Measurements from ENCODE around the gene VEGFC. TPM values are rescaled to one million over a fixed set of nuclear protein-coding genes. Genes with fewer than 3 reads are reported as not detected.

Gene VEGFC
- total and polyA plus RNA-seq, 12 donors: 5.4 to 14.4 (median 8.7) TPM

GRCh38 chr4:176767183-176767582 is 25.5 kb downstream of the VEGFC start:
- H3K4me3 ChIP-seq: no peak overlapping the region
- peaks cover 0 to 15% (median 0%) of the 10 kb centered on the region in 11 donors for H3K9me3 ChIP-seq
- DNase-seq (no peak), ATAC-seq (peak in 2 of 8 donors; percentile 33 to 50)
- H3K4me1 ChIP-seq: peaks cover 0 to 18% (median 0%) of the 10 kb centered on the region in 9 donors
- intact Hi-C loops (cut with DNase I): no loop called here
- no peak overlapping the region for H3K27ac ChIP-seq
- no peaks in the 10 kb centered on the region for H3K36me3 ChIP-seq
- 90 to 98% methylated on average over 1 of the region's 1 CpG for WGBS, 2 donors
- no peaks in the 10 kb centered on the region for H3K27me3 ChIP-seq
- TF ChIP-seq CTCF (IDR thresholded peaks at IDR 0.05): no peak

DNA sequence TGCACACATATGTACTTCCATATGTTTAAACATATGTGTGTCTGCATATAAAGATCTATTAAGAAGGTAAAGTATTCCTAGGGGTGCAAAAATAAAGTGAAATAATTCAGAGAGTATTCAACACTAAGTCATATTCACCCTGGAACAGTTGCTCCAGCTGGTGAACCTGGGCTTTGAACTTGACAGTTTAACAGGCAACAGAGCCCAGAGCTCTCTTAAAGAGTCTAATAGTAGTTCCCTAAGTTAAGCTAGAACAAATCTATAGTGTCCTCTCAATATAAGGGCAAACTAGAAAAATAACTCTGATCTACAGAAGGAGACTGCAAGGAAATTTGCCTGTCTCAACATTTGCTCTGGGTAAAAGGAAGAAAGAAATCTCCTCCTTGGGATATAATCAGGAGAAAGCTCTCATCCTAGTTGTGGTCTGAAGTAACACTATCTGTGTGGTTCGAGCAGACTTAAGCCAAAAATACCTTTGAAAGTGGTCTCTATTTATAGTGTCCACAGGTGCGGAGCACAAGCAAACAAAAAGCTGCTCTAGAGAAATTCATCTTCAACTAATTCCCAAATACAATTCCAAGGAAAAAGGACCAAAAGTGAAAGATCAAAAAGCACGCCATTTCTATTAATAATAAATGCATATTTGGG is 29.9 kb downstream of the VEGFC start:
- Histone ChIP-seq H3K27ac (no peak overlapping the region), H3K36me3 (no peaks in the 10 kb centered on the region), H3K27me3 (no peaks in the 10 kb centered on the region), H3K9me3 (peaks cover 0 to 15% (median 0%) of the 10 kb centered on the region in 11 donors), H3K4me1 (peaks cover 0 to 14% (median 0%) of the 10 kb centered on the region in 9 donors), H3K4me3 (no peak overlapping the region)
- 66 to 73% methylated on average over 3 of the region's 3 CpGs for WGBS, 2 donors
- TF ChIP-seq CTCF (IDR thresholded peaks at IDR 0.05): no peak
- DNase-seq (no peak), ATAC-seq (no peak)
- intact Hi-C loops (cut with DNase I): no loop called here

GRCh38 chr4:176761872-176762271 is 30.9 kb downstream of the VEGFC start:
- no peak for TF ChIP-seq CTCF (IDR thresholded peaks at IDR 0.05)
- no peak for DNase-seq
- 92 to 96% methylated on average over 3 of the region's 3 CpGs for WGBS, 2 donors
- Histone ChIP-seq H3K4me1 (peaks cover 0 to 14% (median 0%) of the 10 kb centered on the region in 9 donors), H3K27me3 (no peaks in the 10 kb centered on the region), H3K27ac (no peak overlapping the region), H3K36me3 (no peaks in the 10 kb centered on the region), H3K4me3 (no peak overlapping the region), H3K9me3 (peaks cover 0 to 15% (median 0%) of the 10 kb centered on the region in 11 donors)
- ATAC-seq: no peak
- intact Hi-C loops (cut with DNase I): no loop called here

GRCh38 chr4:176760471-176760870 is 32.3 kb downstream of the VEGFC start:
- WGBS, 2 donors: 58 to 73% methylated on average over 3 of the region's 3 CpGs
- Histone ChIP-seq H3K4me1 (peaks cover 0 to 14% (median 0%) of the 10 kb centered on the region in 9 donors), H3K9me3 (peaks cover 0 to 7% (median 0%) of the 10 kb centered on the region in 11 donors), H3K27me3 (no peaks in the 10 kb centered on the region), H3K36me3 (no peaks in the 10 kb centered on the region), H3K4me3 (no peak overlapping the region), H3K27ac (no peak overlapping the region)
- DNase-seq (no peak), ATAC-seq (peak in 2 of 8 donors; percentile 43 to 48)
- intact Hi-C loops (cut with DNase I): no loop called here
- TF ChIP-seq CTCF (IDR thresholded peaks at IDR 0.05): no peak
